ENCODE measurements around the gene PCDH17.

Gene PCDH17

GRCh38 chr13:57630661-57631595 lies 616 bp upstream of the PCDH17 start:
- Histone ChIP-seq H3K27me3 (ENCODE audit: low read depth, low read length) (no peaks in the 10 kb centered on the region), H2AFZ (ENCODE audit: low read depth, low read length) (no peak overlapping the region), H3K4me2 (ENCODE audit: low read length) (no peak overlapping the region), H3K27ac (ENCODE audit: low read length) (no peak overlapping the region), H3K4me3 (ENCODE audit: low read length) (no peak overlapping the region), H4K20me1 (ENCODE audit: insufficient read depth, low read length) (no peaks in the 10 kb centered on the region), H3K36me3 (replicated peaks; ENCODE audit: low read depth, low read length) (no peaks in the 10 kb centered on the region), H3K79me2 (ENCODE audit: low read length) (no peaks in the 10 kb centered on the region), H3K9me3 (ENCODE audit: insufficient read depth, low read length) (peaks cover 17% of the 10 kb centered on the region), H3K4me1 (ENCODE audit: low read length) (peaks cover 4% of the 10 kb centered on the region; the same call in 1 of the 2 replicates), H3K9ac (ENCODE audit: low read length) (no peak overlapping the region)
- TF ChIP-seq EZH2phosphoT487 (IDR thresholded peaks at IDR 0.05; ENCODE audit: low read depth) (no peak), CTCF (IDR thresholded peaks at IDR 0.05; ENCODE audit: low read depth, low read length) (no peak)

- Histone ChIP-seq H2AFZ (ENCODE audit: low read depth, low read length) (no peak overlapping the region), H3K27me3 (ENCODE audit: low read depth, low read length) (no peaks in the 10 kb centered on the region)
These were observed 964 bp downstream of the PCDH17 start for GRCh38 chr13:57632276-57633140.

GRCh38 chr13:57633141-57633949 lies 1.8 kb downstream of the PCDH17 start:
- Histone ChIP-seq H3K4me2 (ENCODE audit: low read length) (no peak overlapping the region), H3K27me3 (ENCODE audit: low read depth, low read length) (no peaks in the 10 kb centered on the region), H3K4me1 (ENCODE audit: low read length) (no peaks in the 10 kb centered on the region), H2AFZ (ENCODE audit: low read depth, low read length) (no peak overlapping the region), H3K36me3 (replicated peaks; ENCODE audit: low read depth, low read length) (no peaks in the 10 kb centered on the region), H3K27ac (ENCODE audit: low read length) (no peak overlapping the region), H3K4me3 (ENCODE audit: low read length) (no peak overlapping the region), H3K9ac (ENCODE audit: low read length) (no peak overlapping the region), H4K20me1 (ENCODE audit: insufficient read depth, low read length) (no peaks in the 10 kb centered on the region), H3K79me2 (ENCODE audit: low read length) (no peaks in the 10 kb centered on the region), H3K9me3 (ENCODE audit: insufficient read depth, low read length) (peaks cover 17% of the 10 kb centered on the region)
- no peak for TF ChIP-seq CTCF (IDR thresholded peaks at IDR 0.05; ENCODE audit: low read depth, low read length)
- TF ChIP-seq EZH2phosphoT487 (IDR thresholded peaks at IDR 0.05; ENCODE audit: low read depth): no peak

More at GRCh38 chr13:57632276-57633140, 964 bp downstream of the PCDH17 start:
- Histone ChIP-seq H3K36me3 (replicated peaks; ENCODE audit: low read depth, low read length) (no peaks in the 10 kb centered on the region), H3K79me2 (ENCODE audit: low read length) (no peaks in the 10 kb centered on the region), H3K4me1 (ENCODE audit: low read length) (peaks cover 4% of the 10 kb centered on the region; the same call in 1 of the 2 replicates), H3K9me3 (ENCODE audit: insufficient read depth, low read length) (peaks cover 17% of the 10 kb centered on the region), H3K4me3 (ENCODE audit: low read length) (no peak overlapping the region), H3K27ac (ENCODE audit: low read length) (no peak overlapping the region), H3K9ac (ENCODE audit: low read length) (no peak overlapping the region), H3K4me2 (ENCODE audit: low read length) (no peak overlapping the region), H4K20me1 (ENCODE audit: insufficient read depth, low read length) (no peaks in the 10 kb centered on the region)
- TF ChIP-seq EZH2phosphoT487 (IDR thresholded peaks at IDR 0.05; ENCODE audit: low read depth) (no peak), CTCF (IDR thresholded peaks at IDR 0.05; ENCODE audit: low read depth, low read length) (no peak)

All from OCI-LY3 (cell line).